ENCODE measurements around the gene RHOBTB1. TPM values are rescaled to one million over a fixed set of nuclear protein-coding genes. Genes with fewer than 3 reads are reported as not detected.
A peak's percentile ranks its signal among the peaks of the same experiment; 100 is the strongest.

RHOBTB1 gene
- total and polyA plus RNA-seq, 9 of the 15 experiments (the other 6 are each of a cell fraction or from before 2014, with no cell fraction given): 1.7 to 11.7 (median 9.3) TPM

GRCh38 chr10:60921633-60922032 lies 22.4 kb downstream of the RHOBTB1 start:
- WGBS (ENCODE audit: insufficient coverage, low coverage, missing lambda C conversion rate): 11% methylated on average over 2 of the region's 2 CpGs
- no peak for DNase-seq (ENCODE audit: extremely low read depth in 1 of 4, low spot score in 3 of 4)

DNA sequence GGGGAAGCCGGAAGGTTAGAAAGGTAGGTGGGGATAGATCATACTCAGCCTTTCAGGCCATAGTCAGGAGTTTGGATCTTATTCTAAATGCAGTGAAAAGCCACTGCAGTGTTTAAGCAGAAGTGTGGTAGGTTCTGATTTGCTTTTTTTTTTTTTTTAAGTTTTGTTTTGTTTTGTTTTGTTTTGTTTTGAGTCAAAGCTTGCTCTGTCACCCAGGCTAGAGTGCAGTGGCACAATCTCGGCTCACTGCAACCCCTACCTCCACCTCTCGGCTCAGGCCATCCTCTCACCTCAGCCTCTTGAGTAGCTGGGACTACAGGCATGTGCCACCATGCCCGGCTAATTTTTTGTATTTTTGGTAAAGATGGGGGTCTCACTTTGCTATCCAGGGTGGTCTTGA lies 23.5 kb downstream of the RHOBTB1 start:
- no peak overlapping the region for H3K9ac ChIP-seq (ENCODE audit: insufficient read depth in 1 of 2, low read depth in 2 of 2, low read length in 2 of 2)
- TF ChIP-seq, protein P1, sequence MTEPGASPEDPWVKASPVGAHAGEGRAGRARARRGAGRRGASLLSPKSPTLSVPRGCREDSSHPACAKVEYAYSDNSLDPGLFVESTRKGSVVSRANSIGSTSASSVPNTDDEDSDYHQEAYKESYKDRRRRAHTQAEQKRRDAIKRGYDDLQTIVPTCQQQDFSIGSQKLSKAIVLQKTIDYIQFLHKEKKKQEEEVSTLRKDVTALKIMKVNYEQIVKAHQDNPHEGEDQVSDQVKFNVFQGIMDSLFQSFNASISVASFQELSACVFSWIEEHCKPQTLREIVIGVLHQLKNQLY (CRISPR knock-in tag; conservative IDR thresholded peaks at IDR 0.05): no peak
- TF ChIP-seq CBFB (CRISPR knock-in tag; IDR thresholded peaks at IDR 0.05): no peak
- TF ChIP-seq, protein P2, sequence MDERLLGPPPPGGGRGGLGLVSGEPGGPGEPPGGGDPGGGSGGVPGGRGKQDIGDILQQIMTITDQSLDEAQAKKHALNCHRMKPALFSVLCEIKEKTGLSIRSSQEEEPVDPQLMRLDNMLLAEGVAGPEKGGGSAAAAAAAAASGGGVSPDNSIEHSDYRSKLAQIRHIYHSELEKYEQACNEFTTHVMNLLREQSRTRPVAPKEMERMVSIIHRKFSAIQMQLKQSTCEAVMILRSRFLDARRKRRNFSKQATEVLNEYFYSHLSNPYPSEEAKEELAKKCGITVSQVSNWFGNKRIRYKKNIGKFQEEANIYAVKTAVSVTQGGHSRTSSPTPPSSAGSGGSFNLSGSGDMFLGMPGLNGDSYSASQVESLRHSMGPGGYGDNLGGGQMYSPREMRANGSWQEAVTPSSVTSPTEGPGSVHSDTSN (CRISPR knock-in tag; IDR thresholded peaks at IDR 0.05; ENCODE audit: low read depth): no peak
- TF ChIP-seq, protein P2 (tag; conservative IDR thresholded peaks at IDR 0.05; ENCODE audit: low read depth): no peak
- no peak for TF ChIP-seq THRAP3 (IDR thresholded peaks at IDR 0.05; ENCODE audit: borderline replicate concordance)
- no peak for TF ChIP-seq ZC3H8 (IDR thresholded peaks at IDR 0.05)
- no peaks in the 10 kb centered on the region for H4K20me1 ChIP-seq (replicated peaks; ENCODE audit: control insufficient read depth, insufficient read depth, low read length)
- no peaks in the 10 kb centered on the region for H3K27me3 ChIP-seq (ENCODE audit: control insufficient read depth in 2 of 2, insufficient read depth in 2 of 2, low read length in 2 of 2)
- intact Hi-C loops (cut with micrococcal nuclease): no loop called here
- H3K27ac ChIP-seq (ENCODE audit: extremely low read depth, low read depth, low read length): no peak overlapping the region
- H3K4me3 ChIP-seq: no peak overlapping the region
- no TSS peak for BruUV-seq (replicated peaks)
- no peak overlapping the region for H3K4me2 ChIP-seq (ENCODE audit: insufficient read depth, low read length)
- ChIA-PET CTCF (ENCODE audit: low intra/inter-chr PET ratio) (no interaction called here), POLR2A (no interaction called here)
- no peaks in the 10 kb centered on the region for H3K79me2 ChIP-seq (ENCODE audit: control insufficient read depth, insufficient read depth, low read length)
- H3K36me3 ChIP-seq (ENCODE audit: control insufficient read depth, insufficient read depth, low read length): no peaks in the 10 kb centered on the region
- DNase-seq (ENCODE audit: extremely low read depth in 1 of 4, low spot score in 3 of 4): no peak
- FAIRE-seq: no peak
- in situ Hi-C loops (cut with MboI): no loop called here
- no peaks in the 10 kb centered on the region for H3K4me1 ChIP-seq (replicated peaks in 1 of 2; ENCODE audit: control insufficient read depth in 2 of 2, insufficient read depth in 2 of 2, low read length in 2 of 2)
- no peak overlapping the region for H2AFZ ChIP-seq (ENCODE audit: low read depth, low read length)
- H3K9me3 ChIP-seq (replicated peaks; ENCODE audit: control insufficient read depth, insufficient read depth, low read depth, low read length): no peaks in the 10 kb centered on the region
- 35% methylated on average over 4 of the region's 4 CpGs for WGBS (ENCODE audit: insufficient coverage, low coverage, missing lambda C conversion rate)
- ATAC-seq: no peak
- H3K9me1 ChIP-seq (ENCODE audit: control insufficient read depth, insufficient read depth, low read length): no peaks in the 10 kb centered on the region

More at GRCh38 chr10:60921633-60922032, 22.4 kb downstream of the RHOBTB1 start:
- Histone ChIP-seq H2AFZ (ENCODE audit: low read depth, low read length) (no peak overlapping the region), H3K36me3 (ENCODE audit: control insufficient read depth, insufficient read depth, low read length) (no peaks in the 10 kb centered on the region), H3K4me3 (no peak overlapping the region), H3K27ac (ENCODE audit: extremely low read depth, low read depth, low read length) (no peak overlapping the region), H3K9ac (ENCODE audit: insufficient read depth in 1 of 2, low read depth in 2 of 2, low read length in 2 of 2) (no peak overlapping the region), H3K4me1 (replicated peaks in 1 of 2; ENCODE audit: control insufficient read depth in 2 of 2, insufficient read depth in 2 of 2, low read length in 2 of 2) (no peaks in the 10 kb centered on the region), H4K20me1 (replicated peaks; ENCODE audit: control insufficient read depth, insufficient read depth, low read length) (no peaks in the 10 kb centered on the region), H3K9me1 (ENCODE audit: control insufficient read depth, insufficient read depth, low read length) (no peaks in the 10 kb centered on the region), H3K27me3 (ENCODE audit: control insufficient read depth in 2 of 2, insufficient read depth in 2 of 2, low read length in 2 of 2) (no peaks in the 10 kb centered on the region), H3K4me2 (ENCODE audit: insufficient read depth, low read length) (no peak overlapping the region), H3K9me3 (replicated peaks; ENCODE audit: control insufficient read depth, insufficient read depth, low read depth, low read length) (no peaks in the 10 kb centered on the region), H3K79me2 (ENCODE audit: control insufficient read depth, insufficient read depth, low read length) (no peaks in the 10 kb centered on the region)
- in situ Hi-C loops (cut with MboI): no loop called here
- no peak for TF ChIP-seq ZNF780A (CRISPR knock-in tag; IDR thresholded peaks at IDR 0.05)
- TF ChIP-seq RFX1 (IDR thresholded peaks at IDR 0.05): peak; percentile 27; the same call in 1 of the 2 replicates
- ChIA-PET CTCF (ENCODE audit: low intra/inter-chr PET ratio) (no interaction called here), POLR2A (no interaction called here)
- ATAC-seq: no peak
- FAIRE-seq: no peak
- BruUV-seq (replicated peaks): no TSS peak
- intact Hi-C loops (cut with micrococcal nuclease): no loop called here

All from K562 (cell line).